ENCODE measurements around the gene POLR2E. TPM values are rescaled to one million over a fixed set of nuclear protein-coding genes. Genes with fewer than 3 reads are reported as not detected.

Gene POLR2E
- total RNA-seq, 1 donor = 70.2 TPM

DNA sequence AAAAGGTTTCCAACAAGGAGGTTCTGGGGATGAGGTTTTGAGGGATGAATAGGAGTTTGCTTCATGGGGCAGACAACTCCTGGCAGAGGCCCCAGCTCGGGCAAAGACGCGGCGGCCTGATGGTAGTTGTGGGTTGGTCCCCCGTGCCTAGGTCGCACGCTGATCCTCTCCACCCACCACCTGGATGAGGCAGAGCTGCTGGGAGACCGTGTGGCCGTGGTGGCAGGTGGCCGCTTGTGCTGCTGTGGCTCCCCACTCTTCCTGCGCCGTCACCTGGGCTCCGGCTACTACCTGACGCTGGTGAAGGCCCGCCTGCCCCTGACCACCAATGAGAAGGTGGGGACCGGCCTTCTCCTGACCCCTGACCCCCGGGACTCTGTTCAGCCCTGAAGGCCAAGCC, 43.4 kb downstream of the POLR2E start:
- Histone ChIP-seq H3K4me2 (ENCODE audit: insufficient read depth, low read length) (no peak overlapping the region), H3K9me3 (ENCODE audit: low read depth, low read length) (peaks cover 7% of the 10 kb centered on the region), H3K4me3 (ENCODE audit: insufficient read depth, low read length) (no peak overlapping the region), H3K4me1 (ENCODE audit: insufficient read depth, low read length) (no peaks in the 10 kb centered on the region), H3K27me3 (ENCODE audit: insufficient read depth, low read length) (no peaks in the 10 kb centered on the region), H2AFZ (ENCODE audit: low read length) (no peak overlapping the region), H3K79me2 (ENCODE audit: insufficient read depth, low read length) (no peaks in the 10 kb centered on the region), H3K36me3 (ENCODE audit: insufficient read depth, low read length) (no peaks in the 10 kb centered on the region), H4K20me1 (ENCODE audit: insufficient read depth, low read length) (no peaks in the 10 kb centered on the region), H3K27ac (ENCODE audit: low read depth, low read length) (no peak overlapping the region)
- DNase-seq (ENCODE audit: insufficient read length, low spot score, missing footprints) = no peak
- TF ChIP-seq, protein P1, sequence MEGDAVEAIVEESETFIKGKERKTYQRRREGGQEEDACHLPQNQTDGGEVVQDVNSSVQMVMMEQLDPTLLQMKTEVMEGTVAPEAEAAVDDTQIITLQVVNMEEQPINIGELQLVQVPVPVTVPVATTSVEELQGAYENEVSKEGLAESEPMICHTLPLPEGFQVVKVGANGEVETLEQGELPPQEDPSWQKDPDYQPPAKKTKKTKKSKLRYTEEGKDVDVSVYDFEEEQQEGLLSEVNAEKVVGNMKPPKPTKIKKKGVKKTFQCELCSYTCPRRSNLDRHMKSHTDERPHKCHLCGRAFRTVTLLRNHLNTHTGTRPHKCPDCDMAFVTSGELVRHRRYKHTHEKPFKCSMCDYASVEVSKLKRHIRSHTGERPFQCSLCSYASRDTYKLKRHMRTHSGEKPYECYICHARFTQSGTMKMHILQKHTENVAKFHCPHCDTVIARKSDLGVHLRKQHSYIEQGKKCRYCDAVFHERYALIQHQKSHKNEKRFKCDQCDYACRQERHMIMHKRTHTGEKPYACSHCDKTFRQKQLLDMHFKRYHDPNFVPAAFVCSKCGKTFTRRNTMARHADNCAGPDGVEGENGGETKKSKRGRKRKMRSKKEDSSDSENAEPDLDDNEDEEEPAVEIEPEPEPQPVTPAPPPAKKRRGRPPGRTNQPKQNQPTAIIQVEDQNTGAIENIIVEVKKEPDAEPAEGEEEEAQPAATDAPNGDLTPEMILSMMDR (IDR thresholded peaks at IDR 0.05; ENCODE audit: extremely low read depth, low read depth, low read length) = no peak

DNA sequence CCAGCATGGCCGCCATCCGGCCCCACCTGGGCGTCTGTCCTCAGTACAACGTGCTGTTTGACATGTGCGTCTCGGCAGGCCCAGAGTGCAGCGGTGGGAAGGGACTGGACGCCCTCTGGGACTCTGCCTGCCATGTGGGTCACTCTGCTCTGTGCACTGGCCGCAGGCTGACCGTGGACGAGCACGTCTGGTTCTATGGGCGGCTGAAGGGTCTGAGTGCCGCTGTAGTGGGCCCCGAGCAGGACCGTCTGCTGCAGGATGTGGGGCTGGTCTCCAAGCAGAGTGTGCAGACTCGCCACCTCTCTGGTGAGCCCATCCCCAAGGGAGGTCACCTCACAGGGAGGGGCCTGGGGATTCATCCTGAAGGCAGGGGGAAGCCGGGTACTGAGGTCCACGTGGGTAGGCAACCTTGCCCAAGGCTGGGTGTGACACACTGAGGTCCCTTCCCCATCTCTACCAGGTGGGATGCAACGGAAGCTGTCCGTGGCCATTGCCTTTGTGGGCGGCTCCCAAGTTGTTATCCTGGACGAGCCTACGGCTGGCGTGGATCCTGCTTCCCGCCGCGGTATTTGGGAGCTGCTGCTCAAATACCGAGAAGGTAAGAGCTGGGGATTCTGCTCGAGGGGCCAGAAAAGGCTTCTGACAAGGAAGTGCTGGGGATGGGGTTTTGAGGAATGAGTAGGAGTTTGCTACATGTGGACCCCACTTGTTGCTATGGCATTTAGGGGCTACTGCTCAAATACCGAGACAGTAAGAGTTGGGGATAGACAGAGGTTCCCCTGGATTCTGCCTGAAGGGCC, 44.0 kb downstream of the POLR2E start:
- Histone ChIP-seq H3K9me3 (ENCODE audit: low read depth, low read length) (peaks cover 1% of the 10 kb centered on the region), H3K27ac (ENCODE audit: low read depth, low read length) (no peak overlapping the region), H4K20me1 (ENCODE audit: insufficient read depth, low read length) (no peaks in the 10 kb centered on the region), H3K4me1 (ENCODE audit: insufficient read depth, low read length) (no peaks in the 10 kb centered on the region), H2AFZ (ENCODE audit: low read length) (no peak overlapping the region), H3K4me2 (ENCODE audit: insufficient read depth, low read length) (no peak overlapping the region), H3K27me3 (ENCODE audit: insufficient read depth, low read length) (no peaks in the 10 kb centered on the region), H3K79me2 (ENCODE audit: insufficient read depth, low read length) (no peaks in the 10 kb centered on the region), H3K4me3 (ENCODE audit: insufficient read depth, low read length) (no peak overlapping the region), H3K36me3 (ENCODE audit: insufficient read depth, low read length) (no peaks in the 10 kb centered on the region)
- TF ChIP-seq, protein P1 (IDR thresholded peaks at IDR 0.05; ENCODE audit: extremely low read depth, low read depth, low read length) = no peak
- no peak for DNase-seq (ENCODE audit: insufficient read length, low spot score, missing footprints)

DNA sequence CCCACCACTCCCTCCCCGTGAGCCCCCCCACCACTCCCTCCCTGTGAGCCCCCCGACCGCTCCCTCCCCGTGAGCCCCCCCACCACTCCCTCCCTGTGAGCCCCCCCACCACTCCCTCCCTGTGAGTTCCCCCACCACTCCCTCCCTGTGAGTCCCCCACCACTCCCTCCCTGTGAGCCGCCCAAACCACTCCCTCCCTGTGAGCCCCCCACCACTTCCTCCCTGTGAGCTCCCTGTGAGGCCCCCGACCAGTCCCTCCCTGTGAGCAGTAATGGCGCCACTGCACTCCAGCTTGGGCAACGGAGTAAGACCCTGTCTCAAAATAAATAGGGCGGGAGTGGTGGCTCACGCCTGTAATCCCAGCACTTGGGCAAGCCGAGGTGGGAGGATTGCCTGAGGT, 45.4 kb downstream of the POLR2E start:
- Histone ChIP-seq H4K20me1 (ENCODE audit: insufficient read depth, low read length) (no peaks in the 10 kb centered on the region), H3K79me2 (ENCODE audit: insufficient read depth, low read length) (no peaks in the 10 kb centered on the region), H3K4me1 (ENCODE audit: insufficient read depth, low read length) (no peaks in the 10 kb centered on the region), H3K4me2 (ENCODE audit: insufficient read depth, low read length) (no peak overlapping the region), H3K4me3 (ENCODE audit: insufficient read depth, low read length) (no peak overlapping the region), H3K27me3 (ENCODE audit: insufficient read depth, low read length) (no peaks in the 10 kb centered on the region), H3K36me3 (ENCODE audit: insufficient read depth, low read length) (no peaks in the 10 kb centered on the region), H3K9me3 (ENCODE audit: low read depth, low read length) (no peaks in the 10 kb centered on the region), H2AFZ (ENCODE audit: low read length) (no peak overlapping the region), H3K27ac (ENCODE audit: low read depth, low read length) (no peak overlapping the region)
- TF ChIP-seq, protein P1 (IDR thresholded peaks at IDR 0.05; ENCODE audit: extremely low read depth, low read depth, low read length) = no peak
- DNase-seq (ENCODE audit: insufficient read length, low spot score, missing footprints) = no peak

DNA sequence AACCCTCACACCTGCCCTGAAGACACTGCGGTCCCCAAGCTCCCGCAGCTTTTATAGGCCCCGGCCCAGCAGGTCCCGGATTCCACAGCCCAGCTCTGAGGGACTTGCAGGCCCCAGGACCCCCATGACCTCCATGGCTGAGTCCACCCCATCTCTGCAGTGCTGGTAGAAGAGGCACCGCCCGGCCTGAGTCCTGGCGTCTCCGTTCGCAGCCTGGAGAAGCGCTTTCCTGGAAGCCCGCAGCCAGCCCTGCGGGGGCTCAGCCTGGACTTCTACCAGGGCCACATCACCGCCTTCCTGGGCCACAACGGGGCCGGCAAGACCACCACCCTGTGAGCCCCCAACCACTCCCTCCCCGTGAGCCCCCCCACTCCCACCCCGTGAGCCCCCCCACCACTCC, 46.1 kb downstream of the POLR2E start:
- no peaks in the 10 kb centered on the region for H3K27me3 ChIP-seq (ENCODE audit: insufficient read depth, low read length)
- no peaks in the 10 kb centered on the region for H3K79me2 ChIP-seq (ENCODE audit: insufficient read depth, low read length)
- no peaks in the 10 kb centered on the region for H4K20me1 ChIP-seq (ENCODE audit: insufficient read depth, low read length)
- TF ChIP-seq, protein P1 (IDR thresholded peaks at IDR 0.05; ENCODE audit: extremely low read depth, low read depth, low read length) = no peak
- H3K9me3 ChIP-seq (ENCODE audit: low read depth, low read length) = no peaks in the 10 kb centered on the region
- DNase-seq (ENCODE audit: insufficient read length, low spot score, missing footprints) = no peak
- H3K36me3 ChIP-seq (ENCODE audit: insufficient read depth, low read length) = no peaks in the 10 kb centered on the region
- H3K4me2 ChIP-seq (ENCODE audit: insufficient read depth, low read length) = no peak overlapping the region
- H3K4me1 ChIP-seq (ENCODE audit: insufficient read depth, low read length) = no peaks in the 10 kb centered on the region
- H2AFZ ChIP-seq (ENCODE audit: low read length) = no peak overlapping the region
- no peak overlapping the region for H3K27ac ChIP-seq (ENCODE audit: low read depth, low read length)
- H3K4me3 ChIP-seq (ENCODE audit: insufficient read depth, low read length) = no peak overlapping the region

Data from osteoblast (primary cell).